Measurements from ENCODE around the gene CALML6. TPM values are rescaled to one million over a fixed set of nuclear protein-coding genes. Genes with fewer than 3 reads are reported as not detected.

Gene CALML6
- total RNA-seq, 1 experiment from 2014 or later, result 1.7 TPM

GRCh38 chr1:1959459-1959839, 44.4 kb downstream of the CALML6 start:
- Histone ChIP-seq H3K23me2 (ENCODE audit: insufficient read length, low read depth, low read length, poor library complexity, severe bottlenecking) (no peaks in the 10 kb centered on the region), H4K5ac (ENCODE audit: insufficient read length, low read depth, low read length) (no peak overlapping the region), H3K27ac (ENCODE audit: insufficient read length, low read depth, low read length) (no peak overlapping the region), H2BK20ac (ENCODE audit: low read depth, low read length, poor library complexity, severe bottlenecking) (no peak overlapping the region), H2BK120ac (ENCODE audit: low read depth, low read length, poor library complexity, severe bottlenecking) (no peak overlapping the region), H3K4me2 (ENCODE audit: insufficient read depth, insufficient read length, low read length) (peak overlapping the region; percentile 18), H2BK15ac (ENCODE audit: low read depth, low read length) (no peak overlapping the region), H3K79me2 (ENCODE audit: insufficient read depth, low read length) (no peaks in the 10 kb centered on the region), H4K8ac (replicated peaks; ENCODE audit: insufficient read length, low read depth, low read length) (no peak overlapping the region), H2BK5ac (ENCODE audit: insufficient read length, low read length) (no peak overlapping the region), H4K91ac (ENCODE audit: insufficient read length, low read depth, low read length) (no peak overlapping the region), H3K56ac (ENCODE audit: insufficient read length, low read depth, low read length) (no peak overlapping the region), H3K4ac (ENCODE audit: low read depth, low read length) (no peak overlapping the region), H2BK12ac (ENCODE audit: insufficient read length, low read depth, low read length) (no peak overlapping the region), H3K4me1 (ENCODE audit: insufficient read depth, low read length) (no peaks in the 10 kb centered on the region; the same call in 1 of the 2 replicates), H2AFZ (ENCODE audit: low read length) (no peak overlapping the region), H3K9me3 (ENCODE audit: control insufficient read depth, low read depth, low read length) (no peaks in the 10 kb centered on the region), H3K23ac (ENCODE audit: insufficient read length, low read depth, low read length) (no peak overlapping the region), H3K18ac (ENCODE audit: insufficient read length, low read depth, low read length) (no peak overlapping the region), H3K9ac (ENCODE audit: extremely low read depth, insufficient read length, low read length) (no peak overlapping the region), H3K27me3 (ENCODE audit: insufficient read depth, low read length) (no peaks in the 10 kb centered on the region), H3K14ac (ENCODE audit: insufficient read depth, low read length) (no peak overlapping the region), H3K79me1 (ENCODE audit: insufficient read depth, low read depth, low read length, poor library complexity, severe bottlenecking) (no peaks in the 10 kb centered on the region), H3T11ph (ENCODE audit: low read length) (no peak overlapping the region), H2AK5ac (ENCODE audit: insufficient read length, low read length) (no peak overlapping the region), H4K20me1 (ENCODE audit: control insufficient read depth, insufficient read depth, insufficient read length) (no peaks in the 10 kb centered on the region)
- peak overlapping the region in 1 of 2 experiments; percentile 29; a peak in 1 of 5 replicates for H3K4me3 Mint-ChIP-seq
- no CpG with 5 or more reads among the region's 12 CpGs for WGBS (ENCODE audit: extremely low coverage, insufficient read length, low lambda C conversion rate)
- DNase-seq, result no peak
- peaks cover 0 to 2% (median 1%) of the 10 kb centered on the region in 3 experiments; a peak in 1 of 7 replicates for H3K36me3 Mint-ChIP-seq (ENCODE audit: insufficient read depth in 1 of 3, low read depth in 3 of 3)
- peaks cover 2 to 4% of the 10 kb centered on the region in 2 experiments; a peak in 2 of 5 replicates for H3K9me3 Mint-ChIP-seq
- H3K27me3 Mint-ChIP-seq (ENCODE audit: low read depth), result peaks cover 7% of the 10 kb centered on the region
- TF ChIP-seq CTCF (conservative IDR thresholded peaks at IDR 0.05), result no peak
- H3K4me1 Mint-ChIP-seq, result peaks cover 27 to 33% of the 10 kb centered on the region in 2 experiments
- no peak overlapping the region for H3K27ac Mint-ChIP-seq

Data from H9 (cell line).